ENCODE data around the gene CNTN4.

Gene CNTN4

GRCh38 chr3:2823031-2823430 is 724.4 kb downstream of the CNTN4 start:
- DNase-seq, result no peak

GRCh38 chr3:2823437-2824211 is 725.0 kb downstream of the CNTN4 start:
- DNase-seq, result no peak

- DNase-seq, result no peak
These were observed 727.4 kb downstream of the CNTN4 start for GRCh38 chr3:2826036-2826435.

- DNase-seq, result no peak
These were observed 727.8 kb downstream of the CNTN4 start for GRCh38 chr3:2826453-2826852.

GRCh38 chr3:2837239-2837638 is 738.6 kb downstream of the CNTN4 start:
- no peak for DNase-seq

- DNase-seq, result no peak
These were observed 739.2 kb downstream of the CNTN4 start for GRCh38 chr3:2837910-2838309.

- DNase-seq, result no peak
These were observed 740.0 kb downstream of the CNTN4 start for GRCh38 chr3:2838546-2839157.

- no peak for DNase-seq
These were observed 741.2 kb downstream of the CNTN4 start for GRCh38 chr3:2839876-2840275.

- no peak for DNase-seq
These were observed 748.6 kb downstream of the CNTN4 start for GRCh38 chr3:2847062-2847841.

GRCh38 chr3:2849092-2849491 is 750.4 kb downstream of the CNTN4 start:
- no peak for DNase-seq

GRCh38 chr3:2850701-2851100 is 752.0 kb downstream of the CNTN4 start:
- no peak for DNase-seq

- no peak for DNase-seq
These were observed 752.7 kb downstream of the CNTN4 start for GRCh38 chr3:2851361-2851760.

- DNase-seq, result no peak
These were observed 753.2 kb downstream of the CNTN4 start for GRCh38 chr3:2851835-2852234.

- no peak for DNase-seq
These were observed 755.0 kb downstream of the CNTN4 start for GRCh38 chr3:2853651-2854050.

GRCh38 chr3:2856138-2857133 is 757.8 kb downstream of the CNTN4 start:
- DNase-seq, result no peak

GRCh38 chr3:2860626-2861025 is 762.0 kb downstream of the CNTN4 start:
- no peak for DNase-seq

GRCh38 chr3:2861120-2861519 is 762.5 kb downstream of the CNTN4 start:
- DNase-seq, result no peak

GRCh38 chr3:2861920-2862319 is 763.3 kb downstream of the CNTN4 start:
- DNase-seq, result no peak

GRCh38 chr3:2862366-2862765 is 763.7 kb downstream of the CNTN4 start:
- no peak for DNase-seq

- no peak for DNase-seq
These were observed 764.5 kb downstream of the CNTN4 start for GRCh38 chr3:2863127-2863526.

- DNase-seq, result no peak
These were observed 771.2 kb downstream of the CNTN4 start for GRCh38 chr3:2869905-2870304.

- DNase-seq, result no peak
These were observed 772.2 kb downstream of the CNTN4 start for GRCh38 chr3:2870724-2871333.
